ENCODE measurements around the gene LRTM2.

- TF ChIP-seq POLR2A (IDR thresholded peaks at IDR 0.05) (no peak), CTCF (IDR thresholded peaks at IDR 0.05) (no peak)
Measured at GRCh38 chr12:1805441-1806081, 14.8 kb upstream of the LRTM2 start.

Measured in gastroesophageal sphincter (tissue), 3 donors.